ENCODE data around the gene NTF3. TPM values are rescaled to one million over a fixed set of nuclear protein-coding genes. Genes with fewer than 3 reads are reported as not detected.

The NTF3 gene
- total RNA-seq, 4 donors from 2014 or later = 0.69 to 9.8 (median 2.5) TPM

- H3K27me3 ChIP-seq = peaks cover 93% of the 10 kb centered on the region
- TF ChIP-seq POLR2A (IDR thresholded peaks at IDR 0.05) (no peak), EP300 (IDR thresholded peaks at IDR 0.05) (no peak), POLR2AphosphoS5 (IDR thresholded peaks at IDR 0.05) (no peak), CTCF (IDR thresholded peaks at IDR 0.05) (no peak)
- peak overlapping the region in 2 of 4 donors; percentile 26 to 31 for H3K27ac ChIP-seq
- H3K9me3 ChIP-seq = no peaks in the 10 kb centered on the region
- peaks cover 0 to 46% (median 27%) of the 10 kb centered on the region in 3 donors for H3K4me1 ChIP-seq
- ATAC-seq = no peak
- H3K36me3 ChIP-seq = no peaks in the 10 kb centered on the region
- WGBS, 2 donors (ENCODE audit: low coverage in 1 of 2) = 0% methylated on average over 6 of the region's 59 CpGs; no CpG with 5 or more reads in 1 of the 2 donors
- peak overlapping the region; percentile 15 to 53 for H3K4me3 ChIP-seq
Measured at GRCh38 chr12:5433081-5433844, 1.4 kb downstream of the NTF3 start.

- TF ChIP-seq POLR2A (IDR thresholded peaks at IDR 0.05) (no peak), POLR2AphosphoS5 (IDR thresholded peaks at IDR 0.05) (no peak), EP300 (IDR thresholded peaks at IDR 0.05) (no peak), CTCF (IDR thresholded peaks at IDR 0.05) (no peak)
- peaks cover 94% of the 10 kb centered on the region for H3K27me3 ChIP-seq
- H3K4me3 ChIP-seq = peak overlapping the region in 1 of 2 donors; percentile 53
- peaks cover 0 to 41% (median 27%) of the 10 kb centered on the region in 3 donors for H3K4me1 ChIP-seq
- H3K36me3 ChIP-seq = no peaks in the 10 kb centered on the region
- peaks cover 0 to 4% (median 0%) of the 10 kb centered on the region in 3 donors for H3K9me3 ChIP-seq
- peak overlapping the region in 1 of 4 donors; percentile 31 for H3K27ac ChIP-seq
- whole genome bisulfite sequencing, 2 donors (ENCODE audit: low coverage in 1 of 2) = 38 to 63% methylated on average over 5 to 15 of the region's 15 CpGs
- no peak for ATAC-seq
Measured at GRCh38 chr12:5433845-5434646, 2.1 kb downstream of the NTF3 start.

DNA sequence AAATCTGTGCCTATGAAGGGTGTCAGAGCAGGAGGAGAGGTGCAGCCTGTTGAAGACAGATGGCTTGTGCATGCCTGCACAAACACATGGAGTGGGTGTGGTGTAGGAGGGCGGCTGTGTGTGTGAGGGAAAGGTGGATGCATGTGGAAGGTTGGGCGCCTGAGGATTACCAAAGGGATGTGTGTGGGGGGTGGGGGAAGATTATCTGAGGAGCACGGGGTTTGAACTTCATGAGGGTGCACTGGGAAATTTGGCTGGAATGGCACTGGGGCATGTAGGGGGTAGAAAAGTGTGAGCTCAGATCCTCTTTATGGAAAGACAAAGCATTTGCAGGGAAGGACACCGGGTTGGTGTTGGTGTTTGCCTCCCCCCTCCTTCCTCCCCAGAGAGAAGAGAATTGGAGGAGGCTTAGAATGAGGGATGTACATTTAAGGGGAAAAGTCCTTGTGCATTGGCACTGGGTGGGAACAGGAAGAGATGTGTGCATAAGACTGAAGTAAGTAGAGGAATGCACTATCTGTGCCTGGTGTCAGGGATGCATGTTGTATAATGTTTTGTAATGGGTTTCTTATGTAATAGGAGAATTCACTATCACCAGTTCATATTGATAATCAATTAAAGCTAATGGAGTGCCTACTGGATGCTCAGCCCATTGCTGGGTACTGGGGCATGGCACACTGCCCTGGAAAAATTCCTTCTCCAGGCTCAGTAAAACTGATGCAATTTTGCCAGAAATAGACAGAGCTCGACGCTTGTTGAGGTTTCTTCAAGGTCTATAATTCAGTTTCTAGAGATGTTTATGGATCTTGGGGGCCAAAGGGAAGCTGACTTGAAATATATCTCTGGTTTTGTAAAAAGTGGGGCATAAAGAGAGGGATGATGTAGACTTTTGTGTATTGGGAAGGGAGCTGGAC is 3.0 kb downstream of the NTF3 start:
- WGBS, 2 donors (ENCODE audit: low coverage in 1 of 2) = 55 to 60% methylated on average over 4 to 6 of the region's 6 CpGs
- H3K9me3 ChIP-seq = peaks cover 0 to 4% (median 0%) of the 10 kb centered on the region in 3 donors
- no peak overlapping the region for H3K27ac ChIP-seq
- H3K36me3 ChIP-seq = no peaks in the 10 kb centered on the region
- H3K27me3 ChIP-seq = peaks cover 94% of the 10 kb centered on the region
- H3K4me1 ChIP-seq = peaks cover 0 to 40% (median 27%) of the 10 kb centered on the region in 3 donors
- no peak for ATAC-seq
- TF ChIP-seq POLR2A (IDR thresholded peaks at IDR 0.05) (no peak), POLR2AphosphoS5 (IDR thresholded peaks at IDR 0.05) (no peak), CTCF (IDR thresholded peaks at IDR 0.05) (no peak), EP300 (IDR thresholded peaks at IDR 0.05) (no peak)
- H3K4me3 ChIP-seq = no peak overlapping the region

- Histone ChIP-seq H3K36me3 (no peaks in the 10 kb centered on the region), H3K4me3 (no peak overlapping the region), H3K9me3 (peaks cover 0 to 4% (median 0%) of the 10 kb centered on the region in 3 donors), H3K4me1 (peaks cover 0 to 17% (median 16%) of the 10 kb centered on the region in 3 donors), H3K27me3 (peaks cover 88% of the 10 kb centered on the region), H3K27ac (no peak overlapping the region)
- TF ChIP-seq EP300 (IDR thresholded peaks at IDR 0.05) = no peak
- TF ChIP-seq POLR2AphosphoS5 (IDR thresholded peaks at IDR 0.05) = no peak
- TF ChIP-seq POLR2A (IDR thresholded peaks at IDR 0.05) = no peak
- TF ChIP-seq CTCF (IDR thresholded peaks at IDR 0.05) = no peak
- 33 to 45% methylated on average over 2 of the region's 4 CpGs for WGBS, 2 donors (ENCODE audit: low coverage in 1 of 2)
- no peak for ATAC-seq
Measured at GRCh38 chr12:5437182-5437583, 5.3 kb downstream of the NTF3 start.
